Skin epidermis (tissue), 12 donors: Measurements from ENCODE around the gene UBE2QL1.

ENCODE experiments used
- H3K27ac ChIP-seq, 21 experiments: fragments of 200-600 bp; sonication (generic) in 11 of 21; one replicate each; pipeline ENCODE4 v1.5.0; 2020; ENCODE audit warnings: mild to moderate bottlenecking in 3 of 21, inconsistent platforms in 2 of 21, moderate library complexity in 2 of 21
- H3K4me3 ChIP-seq, 7 experiments: fragments of 200-600 bp; sonication (generic) in 2 of 7; one replicate each; pipeline ENCODE4 v1.5.0; 2020; ENCODE audit warnings: inconsistent platforms in 2 of 7, mild to moderate bottlenecking in 2 of 7, moderate library complexity in 1 of 7

Gene UBE2QL1

GRCh38 chr5:6469836-6470235 is 21.2 kb downstream of the UBE2QL1 start:
- no peak overlapping the region for H3K4me3 ChIP-seq
- no peak overlapping the region for H3K27ac ChIP-seq

GRCh38 chr5:6470672-6471071 is 22.0 kb downstream of the UBE2QL1 start:
- no peak overlapping the region for H3K27ac ChIP-seq
- no peak overlapping the region for H3K4me3 ChIP-seq

GRCh38 chr5:6471252-6471651 is 22.6 kb downstream of the UBE2QL1 start:
- H3K4me3 ChIP-seq = no peak overlapping the region
- H3K27ac ChIP-seq = no peak overlapping the region

GRCh38 chr5:6472792-6473191 is 24.1 kb downstream of the UBE2QL1 start:
- Histone ChIP-seq H3K27ac (no peak overlapping the region), H3K4me3 (no peak overlapping the region)

- H3K27ac ChIP-seq = no peak overlapping the region
- no peak overlapping the region for H3K4me3 ChIP-seq
These were observed 24.6 kb downstream of the UBE2QL1 start for GRCh38 chr5:6473284-6473683.

GRCh38 chr5:6475626-6476312 is 27.1 kb downstream of the UBE2QL1 start:
- H3K4me3 ChIP-seq = no peak overlapping the region
- H3K27ac ChIP-seq = no peak overlapping the region

- Histone ChIP-seq H3K27ac (no peak overlapping the region), H3K4me3 (no peak overlapping the region)
These were observed 27.6 kb downstream of the UBE2QL1 start for GRCh38 chr5:6476313-6476661.

GRCh38 chr5:6478793-6479192 is 30.1 kb downstream of the UBE2QL1 start:
- Histone ChIP-seq H3K4me3 (no peak overlapping the region), H3K27ac (no peak overlapping the region)

- no peak overlapping the region for H3K4me3 ChIP-seq
- H3K27ac ChIP-seq = no peak overlapping the region
These were observed 31.7 kb downstream of the UBE2QL1 start for GRCh38 chr5:6480133-6481051.

- H3K4me3 ChIP-seq = no peak overlapping the region
- no peak overlapping the region for H3K27ac ChIP-seq
These were observed 34.1 kb downstream of the UBE2QL1 start for GRCh38 chr5:6482735-6483134.

- peak overlapping the region in 1 of 21 experiments; percentile 36 for H3K27ac ChIP-seq
These were observed 35.3 kb downstream of the UBE2QL1 start for GRCh38 chr5:6483880-6484382.

GRCh38 chr5:6484446-6484845 is 35.8 kb downstream of the UBE2QL1 start:
- Histone ChIP-seq H3K4me3 (no peak overlapping the region), H3K27ac (peak overlapping the region in 1 of 21 experiments; percentile 36)

More at GRCh38 chr5:6483880-6484382, 35.3 kb downstream of the UBE2QL1 start:
- H3K4me3 ChIP-seq = no peak overlapping the region

- H3K27ac ChIP-seq = peak overlapping the region in 1 of 21 experiments; percentile 29
- H3K4me3 ChIP-seq = no peak overlapping the region
These were observed 36.2 kb downstream of the UBE2QL1 start for GRCh38 chr5:6484899-6485298.

- H3K27ac ChIP-seq = no peak overlapping the region
- H3K4me3 ChIP-seq = no peak overlapping the region
These were observed 36.8 kb downstream of the UBE2QL1 start for GRCh38 chr5:6485441-6485840.

GRCh38 chr5:6486074-6486473 is 37.4 kb downstream of the UBE2QL1 start:
- Histone ChIP-seq H3K4me3 (no peak overlapping the region), H3K27ac (no peak overlapping the region)

- Histone ChIP-seq H3K27ac (no peak overlapping the region), H3K4me3 (no peak overlapping the region)
These were observed 38.4 kb downstream of the UBE2QL1 start for GRCh38 chr5:6487081-6487480.

- H3K4me3 ChIP-seq = no peak overlapping the region
- H3K27ac ChIP-seq = no peak overlapping the region
These were observed 39.4 kb downstream of the UBE2QL1 start for GRCh38 chr5:6488021-6488420.

- no peak overlapping the region for H3K27ac ChIP-seq
These were observed 41.1 kb downstream of the UBE2QL1 start for GRCh38 chr5:6489643-6490185.

GRCh38 chr5:6490246-6490645 is 41.6 kb downstream of the UBE2QL1 start:
- Histone ChIP-seq H3K27ac (no peak overlapping the region), H3K4me3 (no peak overlapping the region)

More at GRCh38 chr5:6489643-6490185, 41.1 kb downstream of the UBE2QL1 start:
- no peak overlapping the region for H3K4me3 ChIP-seq

- H3K27ac ChIP-seq = no peak overlapping the region
- no peak overlapping the region for H3K4me3 ChIP-seq
These were observed 42.0 kb downstream of the UBE2QL1 start for GRCh38 chr5:6490693-6491092.
